Gastroesophageal sphincter (tissue), 4 donors: ENCODE data around the gene CTNNBL1. TPM values are rescaled to one million over a fixed set of nuclear protein-coding genes. Genes with fewer than 3 reads are reported as not detected.

Experiments
- ATAC-seq: fragments of 150-250 bp; one replicate; pipeline ENCODE4 v1.9.1; 2016; ENCODE audit warnings: mild to moderate bottlenecking, moderate library complexity
- H3K27ac ChIP-seq, 4 donors: fragments of 200-600 bp; sonication (generic) in 3 of 4; 1 replicate in 3 of 4; 2 replicates in 1 of 4; pipeline ENCODE4 v1.5.1; 2016 to 2019
- H3K27me3 ChIP-seq: fragments of 200-600 bp; sonication (generic); one replicate; pipeline ENCODE4 v1.5.1; 2019
- H3K36me3 ChIP-seq, 2 donors: fragments of 200-600 bp; sonication (generic); one replicate each; pipeline ENCODE4 v1.5.1; 2019; ENCODE audit warnings: control low read depth in 1 of 2
- H3K4me1 ChIP-seq, 3 donors: fragments of 200-600 bp; sonication (generic); 1 replicate in 2 of 3; 2 replicates in 1 of 3; pipeline ENCODE4 v1.5.1; 2016 to 2019; ENCODE audit warnings: control low read depth in 2 of 3
- H3K4me3 ChIP-seq, 2 donors: fragments of 200-600 bp; sonication (generic); one replicate each; pipeline ENCODE4 v1.5.1; 2019; ENCODE audit warnings: mild to moderate bottlenecking in 1 of 2, moderate library complexity in 1 of 2
- H3K9me3 ChIP-seq, 3 donors: fragments of 200-600 bp; sonication (generic); one replicate each; pipeline ENCODE4 v1.5.1; 2017 to 2019; ENCODE audit warnings: control low read depth in 2 of 3
- EP300 ChIP-seq: sonication (generic); formaldehyde crosslinking; IDR thresholded peaks from one replicate; pipeline ENCODE4 v1.6.1; 2017; ENCODE audit warnings: antibody characterized with exemption, mild to moderate bottlenecking
- POLR2A ChIP-seq, 2 donors: fragments of 450-650 bp; IDR thresholded peaks; one replicate each; pipeline ENCODE4 v1.6.1; 2017; ENCODE audit warnings: antibody characterized with exemption in 2 of 2, mild to moderate bottlenecking in 2 of 2, moderate library complexity in 1 of 2
- POLR2AphosphoS5 ChIP-seq: sonication (generic); formaldehyde crosslinking; IDR thresholded peaks from one replicate; pipeline ENCODE4 v1.6.1; 2017; ENCODE audit warnings: antibody characterized with exemption
- WGBS, 2 donors: methylation state at CpG; one replicate each; pipeline ENCODE4 v1.1.5; 2018; ENCODE audit warnings: low coverage in 1 of 2; 5-methylcytosine and 5-hydroxymethylcytosine counted together
- total RNA-seq, 4 donors: library from RNA; depleted of rRNA; stranded (reverse); fragments of >200 nt; gene quantifications; one replicate each; pipeline ENCODE4 v1.1.0, GENCODE V29; 2016
- TF ChIP-seq, protein P1 (sequence below), 4 experiments: fragments of 200-600 bp in 2 of 4; fragments of 450-650 bp in 2 of 4; sonication (generic) in 1 of 4; IDR thresholded peaks; one replicate each; pipeline ENCODE4 v1.5.1; 2017 to 2019; ENCODE audit warnings: antibody characterized with exemption in 4 of 4, mild to moderate bottlenecking in 2 of 4, moderate library complexity in 2 of 4

Gene CTNNBL1
- total RNA-seq, 4 donors from 2014 or later = 43.8 to 58.4 (median 47.1) TPM

DNA sequence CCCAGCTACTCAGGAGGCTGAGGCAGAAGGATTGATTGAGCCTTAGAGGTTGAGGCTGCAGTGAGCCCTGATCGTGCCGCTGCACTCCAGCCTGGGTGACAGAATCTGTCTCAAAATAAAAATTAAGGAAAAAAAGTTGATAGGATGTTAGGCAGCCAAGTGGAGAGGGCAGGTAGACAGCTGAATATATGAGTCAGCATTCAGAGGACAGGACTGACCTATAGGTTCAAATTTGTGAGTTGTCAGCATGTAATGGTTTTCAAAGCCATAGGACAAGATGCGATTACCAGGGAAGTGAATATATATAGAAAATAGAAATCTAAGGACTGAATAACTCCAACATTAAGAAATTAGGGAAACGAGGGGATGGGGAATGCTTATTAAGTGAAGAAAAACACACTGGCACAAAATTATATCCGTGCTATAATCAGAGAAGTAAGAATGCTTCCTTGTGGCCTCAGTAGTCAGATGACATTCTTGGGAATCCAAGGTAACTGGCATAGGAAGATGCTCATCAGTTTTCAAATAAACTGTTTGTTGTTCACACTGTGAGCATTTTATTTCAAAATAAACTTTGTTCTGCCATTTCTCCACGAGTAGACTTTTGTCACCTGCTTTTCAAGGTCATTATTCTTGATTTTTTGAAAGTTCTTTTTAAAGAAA, 145.1 kb downstream of the CTNNBL1 start:
- ATAC-seq = no peak
- TF ChIP-seq, protein P1, sequence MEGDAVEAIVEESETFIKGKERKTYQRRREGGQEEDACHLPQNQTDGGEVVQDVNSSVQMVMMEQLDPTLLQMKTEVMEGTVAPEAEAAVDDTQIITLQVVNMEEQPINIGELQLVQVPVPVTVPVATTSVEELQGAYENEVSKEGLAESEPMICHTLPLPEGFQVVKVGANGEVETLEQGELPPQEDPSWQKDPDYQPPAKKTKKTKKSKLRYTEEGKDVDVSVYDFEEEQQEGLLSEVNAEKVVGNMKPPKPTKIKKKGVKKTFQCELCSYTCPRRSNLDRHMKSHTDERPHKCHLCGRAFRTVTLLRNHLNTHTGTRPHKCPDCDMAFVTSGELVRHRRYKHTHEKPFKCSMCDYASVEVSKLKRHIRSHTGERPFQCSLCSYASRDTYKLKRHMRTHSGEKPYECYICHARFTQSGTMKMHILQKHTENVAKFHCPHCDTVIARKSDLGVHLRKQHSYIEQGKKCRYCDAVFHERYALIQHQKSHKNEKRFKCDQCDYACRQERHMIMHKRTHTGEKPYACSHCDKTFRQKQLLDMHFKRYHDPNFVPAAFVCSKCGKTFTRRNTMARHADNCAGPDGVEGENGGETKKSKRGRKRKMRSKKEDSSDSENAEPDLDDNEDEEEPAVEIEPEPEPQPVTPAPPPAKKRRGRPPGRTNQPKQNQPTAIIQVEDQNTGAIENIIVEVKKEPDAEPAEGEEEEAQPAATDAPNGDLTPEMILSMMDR (IDR thresholded peaks at IDR 0.05) = no peak
- H3K27me3 ChIP-seq = no peaks in the 10 kb centered on the region
- peaks cover 0 to 39% of the 10 kb centered on the region in 2 donors for H3K36me3 ChIP-seq
- H3K4me3 ChIP-seq = no peak overlapping the region
- no peak overlapping the region for H3K27ac ChIP-seq
- 86 to 87% methylated on average over 5 to 6 of the region's 6 CpGs for WGBS, 2 donors
- no peaks in the 10 kb centered on the region for H3K9me3 ChIP-seq
- H3K4me1 ChIP-seq = no peaks in the 10 kb centered on the region

DNA sequence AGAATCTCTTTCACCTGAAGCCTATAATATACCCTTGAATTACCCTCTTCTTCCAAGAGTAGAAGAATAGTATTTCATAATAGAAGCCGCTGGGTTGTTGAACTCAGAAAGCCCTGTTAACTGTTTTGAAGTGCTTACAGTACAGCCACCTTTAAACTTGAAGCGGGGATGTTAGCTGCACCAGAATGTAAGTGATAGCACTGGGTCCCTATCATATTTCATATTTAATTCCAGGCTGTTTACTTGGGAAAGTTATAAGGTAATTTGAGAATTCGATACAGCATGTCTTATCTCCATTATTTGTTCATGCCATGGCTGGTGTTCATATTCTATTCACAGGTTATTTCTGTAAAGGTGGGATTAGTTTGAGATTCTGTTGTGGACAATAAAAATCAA, 145.6 kb downstream of the CTNNBL1 start:
- ATAC-seq = no peak
- WGBS, 2 donors = 94 to 100% methylated on average over 3 of the region's 3 CpGs
- TF ChIP-seq POLR2A (IDR thresholded peaks at IDR 0.05) = no peak
- TF ChIP-seq EP300 = no peak
- TF ChIP-seq, protein P1 (IDR thresholded peaks at IDR 0.05) = no peak
- no peak for TF ChIP-seq POLR2AphosphoS5
- no peak overlapping the region for H3K27ac ChIP-seq
- no peak overlapping the region for H3K4me3 ChIP-seq
- H3K4me1 ChIP-seq = no peaks in the 10 kb centered on the region
- H3K9me3 ChIP-seq = no peaks in the 10 kb centered on the region
- no peaks in the 10 kb centered on the region for H3K27me3 ChIP-seq
- H3K36me3 ChIP-seq = peaks cover 0 to 45% of the 10 kb centered on the region in 2 donors

DNA sequence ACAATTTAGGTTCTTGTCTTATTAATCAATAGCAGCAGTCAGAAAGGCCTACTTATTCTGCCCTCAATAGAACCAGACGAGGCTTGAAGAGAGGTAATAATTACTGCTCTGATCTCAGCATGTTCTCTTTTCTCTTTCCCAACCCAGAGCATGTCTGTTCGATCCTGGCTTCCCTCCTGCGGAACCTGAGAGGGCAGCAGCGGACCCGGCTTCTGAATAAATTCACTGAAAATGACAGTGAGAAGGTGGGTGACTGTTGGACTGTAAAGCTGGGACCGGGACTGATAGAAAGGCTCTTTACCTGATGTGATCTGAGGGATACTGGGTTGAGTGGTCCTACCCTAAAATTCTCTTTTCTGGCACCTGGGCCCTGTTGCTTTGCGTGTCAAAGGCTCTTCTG, 146.1 kb downstream of the CTNNBL1 start:
- ATAC-seq = no peak
- no peak overlapping the region for H3K27ac ChIP-seq
- TF ChIP-seq POLR2A (IDR thresholded peaks at IDR 0.05) (no peak), EP300 (no peak), POLR2AphosphoS5 (no peak)
- TF ChIP-seq, protein P1 (IDR thresholded peaks at IDR 0.05) = no peak
- H3K4me1 ChIP-seq = no peaks in the 10 kb centered on the region
- H3K27me3 ChIP-seq = no peaks in the 10 kb centered on the region
- H3K36me3 ChIP-seq = peaks cover 0 to 50% of the 10 kb centered on the region in 2 donors
- no peaks in the 10 kb centered on the region for H3K9me3 ChIP-seq
- H3K4me3 ChIP-seq = no peak overlapping the region
- 83 to 91% methylated on average over 2 to 7 of the region's 7 CpGs for WGBS, 2 donors

DNA sequence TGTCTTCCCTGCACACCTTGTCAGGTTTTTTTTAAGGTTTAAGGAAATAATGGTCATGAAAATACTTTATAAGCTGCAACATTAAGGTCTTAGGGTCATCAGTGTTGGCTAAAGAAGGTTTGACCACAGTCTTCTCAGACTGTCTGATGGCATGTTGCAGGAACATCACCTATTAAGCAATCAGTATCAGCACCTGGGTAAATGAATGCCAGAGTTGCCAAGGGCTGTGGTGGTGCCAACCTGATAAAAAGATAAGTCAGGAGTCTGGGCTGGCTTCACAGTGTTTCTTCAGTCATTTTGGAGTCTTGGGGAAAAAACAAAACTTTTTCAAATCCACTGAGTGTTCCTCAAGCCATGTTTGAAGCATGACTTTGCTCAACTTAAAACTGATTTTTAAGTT, 147.6 kb downstream of the CTNNBL1 start:
- H3K27me3 ChIP-seq = no peaks in the 10 kb centered on the region
- no peak overlapping the region for H3K27ac ChIP-seq
- H3K9me3 ChIP-seq = no peaks in the 10 kb centered on the region
- no peaks in the 10 kb centered on the region for H3K4me1 ChIP-seq
- TF ChIP-seq, protein P1 (IDR thresholded peaks at IDR 0.05) = no peak
- no peak for TF ChIP-seq POLR2AphosphoS5
- no peak for TF ChIP-seq POLR2A (IDR thresholded peaks at IDR 0.05)
- no peak for TF ChIP-seq EP300
- no peak overlapping the region for H3K4me3 ChIP-seq
- peaks cover 0 to 64% of the 10 kb centered on the region in 2 donors for H3K36me3 ChIP-seq
- no peak for ATAC-seq

DNA sequence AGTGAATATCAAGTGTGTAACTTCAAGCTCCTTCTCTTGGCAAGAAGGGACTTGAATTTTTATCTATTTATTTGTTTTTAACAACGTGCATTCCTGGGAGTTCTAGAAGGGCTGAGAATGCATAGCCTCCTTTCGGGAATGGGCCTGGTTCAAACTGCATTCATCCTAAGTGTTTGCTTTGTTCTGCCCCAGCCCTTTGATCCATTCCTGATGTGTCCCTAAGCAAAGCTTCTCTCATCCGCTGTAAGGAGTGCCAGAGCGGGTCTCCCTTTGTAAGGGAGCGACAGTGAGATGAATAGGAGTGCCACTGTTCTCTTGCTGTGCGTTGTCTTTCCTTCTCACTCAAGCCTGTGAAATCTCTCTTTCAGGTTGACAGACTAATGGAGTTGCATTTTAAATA, 148.1 kb downstream of the CTNNBL1 start:
- Histone ChIP-seq H3K4me1 (no peaks in the 10 kb centered on the region), H3K36me3 (peaks cover 0 to 68% of the 10 kb centered on the region in 2 donors)
- WGBS, 2 donors = 74 to 87% methylated on average over 4 to 6 of the region's 6 CpGs

More for the DNA sequence above, 148.1 kb downstream of the CTNNBL1 start:
- Histone ChIP-seq H3K4me3 (no peak overlapping the region), H3K9me3 (no peaks in the 10 kb centered on the region), H3K27ac (no peak overlapping the region), H3K27me3 (no peaks in the 10 kb centered on the region)
- ATAC-seq = no peak
- no peak for TF ChIP-seq POLR2A (IDR thresholded peaks at IDR 0.05)
- TF ChIP-seq POLR2AphosphoS5 = no peak
- TF ChIP-seq, protein P1 (IDR thresholded peaks at IDR 0.05) = no peak
- no peak for TF ChIP-seq EP300
